DMS 273 (cell line): ENCODE data around the gene AGER.
"Not testable (repeated sequence)": the region's sequence is repeated elsewhere in the genome, so short reads cannot be mapped to it uniquely, and the experiment has no call there.

ENCODE experiments used
- DNase-seq: peaks from one replicate; lab custom pipeline; 2025; ENCODE audit not compliant: unreplicated experiment; lab: John Stamatoyannopoulos, UW

Gene AGER

GRCh38 chr6:32151181-32151862, 32.7 kb downstream of the AGER start:
- peak; percentile 95 for DNase-seq

- no peak for DNase-seq
These were observed 33.9 kb downstream of the AGER start for GRCh38 chr6:32149932-32150870.

GRCh38 chr6:32149092-32149755, 34.8 kb downstream of the AGER start:
- no peak for DNase-seq

GRCh38 chr6:32148289-32149091, 35.6 kb downstream of the AGER start:
- DNase-seq, result no peak

- DNase-seq, result no peak
These were observed 36.5 kb downstream of the AGER start for GRCh38 chr6:32147401-32148132.

- no peak for DNase-seq
These were observed 37.4 kb downstream of the AGER start for GRCh38 chr6:32146687-32147086.

GRCh38 chr6:32146287-32146686, 37.8 kb downstream of the AGER start:
- DNase-seq, result no peak

GRCh38 chr6:32144238-32144637, 39.8 kb downstream of the AGER start:
- not testable (repeated sequence) for DNase-seq

- DNase-seq, result no peak
These were observed 43.5 kb downstream of the AGER start for GRCh38 chr6:32140420-32141046.

GRCh38 chr6:32139590-32139989, 44.5 kb downstream of the AGER start:
- DNase-seq, result no peak

GRCh38 chr6:32137454-32137853, 46.6 kb downstream of the AGER start:
- DNase-seq, result no peak

GRCh38 chr6:32133786-32134185, 50.3 kb downstream of the AGER start:
- no peak for DNase-seq

GRCh38 chr6:32132110-32132509, 51.9 kb downstream of the AGER start:
- no peak for DNase-seq

GRCh38 chr6:32131439-32131948, 52.6 kb downstream of the AGER start:
- DNase-seq, result no peak
